Measurements from ENCODE around the gene MBP.

DNA sequence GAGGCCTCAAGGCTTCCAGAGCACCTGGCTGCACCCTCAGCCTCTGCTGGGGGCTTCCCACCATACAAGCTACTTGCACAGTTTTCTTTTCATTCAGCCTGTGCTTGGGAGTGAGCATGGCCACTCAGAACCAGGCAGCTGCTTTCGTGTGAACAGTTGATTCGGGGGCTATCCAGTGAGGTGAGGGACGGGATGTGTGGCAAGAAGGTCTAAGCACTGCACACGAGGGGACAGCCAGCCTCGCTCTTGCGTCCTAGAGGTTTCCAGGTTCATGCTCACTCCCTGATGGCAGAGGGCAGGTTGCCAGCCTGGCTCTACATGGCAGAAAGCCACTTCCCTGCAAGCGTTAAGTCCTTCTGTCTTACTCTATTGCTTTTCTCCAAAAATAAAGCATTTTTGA is 146.2 kb downstream of the MBP start:
- TF ChIP-seq POLR2AphosphoS5 (IDR thresholded peaks at IDR 0.05), result no peak
- TF ChIP-seq, protein P1, sequence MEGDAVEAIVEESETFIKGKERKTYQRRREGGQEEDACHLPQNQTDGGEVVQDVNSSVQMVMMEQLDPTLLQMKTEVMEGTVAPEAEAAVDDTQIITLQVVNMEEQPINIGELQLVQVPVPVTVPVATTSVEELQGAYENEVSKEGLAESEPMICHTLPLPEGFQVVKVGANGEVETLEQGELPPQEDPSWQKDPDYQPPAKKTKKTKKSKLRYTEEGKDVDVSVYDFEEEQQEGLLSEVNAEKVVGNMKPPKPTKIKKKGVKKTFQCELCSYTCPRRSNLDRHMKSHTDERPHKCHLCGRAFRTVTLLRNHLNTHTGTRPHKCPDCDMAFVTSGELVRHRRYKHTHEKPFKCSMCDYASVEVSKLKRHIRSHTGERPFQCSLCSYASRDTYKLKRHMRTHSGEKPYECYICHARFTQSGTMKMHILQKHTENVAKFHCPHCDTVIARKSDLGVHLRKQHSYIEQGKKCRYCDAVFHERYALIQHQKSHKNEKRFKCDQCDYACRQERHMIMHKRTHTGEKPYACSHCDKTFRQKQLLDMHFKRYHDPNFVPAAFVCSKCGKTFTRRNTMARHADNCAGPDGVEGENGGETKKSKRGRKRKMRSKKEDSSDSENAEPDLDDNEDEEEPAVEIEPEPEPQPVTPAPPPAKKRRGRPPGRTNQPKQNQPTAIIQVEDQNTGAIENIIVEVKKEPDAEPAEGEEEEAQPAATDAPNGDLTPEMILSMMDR (IDR thresholded peaks at IDR 0.05), result no peak
- no peak for TF ChIP-seq POLR2A (IDR thresholded peaks at IDR 0.05)
- no peak for TF ChIP-seq EP300 (IDR thresholded peaks at IDR 0.05)
